Aorta (tissue), 5 donors: ENCODE data around the gene SCML2. TPM values are rescaled to one million over a fixed set of nuclear protein-coding genes. Genes with fewer than 3 reads are reported as not detected.

Source experiments
- ATAC-seq: fragments of 200-7000 bp; cut with Tn5 transposase; one replicate; pipeline ENCODE4 v1.9.1; 2022; ENCODE audit warnings: moderate library complexity; ENCODE audit not compliant: low FRiP score
- DNase-seq, 2 donors: peaks; one replicate each; pipeline ENCODE4 v3.0.0-alpha.2; 2020
- H3K27ac ChIP-seq, 2 donors: one replicate each; pipeline ENCODE4 v1.5.1; 2013; ENCODE audit warnings: low read length in 2 of 2, mild to moderate bottlenecking in 2 of 2, moderate library complexity in 2 of 2, control low read depth in 1 of 2, inconsistent platforms in 1 of 2, low read depth in 1 of 2
- H3K27me3 ChIP-seq, 2 donors: one replicate each; pipeline ENCODE4 v1.6.1; 2013; ENCODE audit warnings: control low read depth in 1 of 2, low read length in 1 of 2, mild to moderate bottlenecking in 1 of 2, moderate library complexity in 1 of 2; ENCODE audit not compliant: insufficient read depth in 2 of 2, control insufficient read depth in 1 of 2
- H3K36me3 ChIP-seq, 2 donors: one replicate each; pipeline ENCODE4 v1.6.1; 2013; ENCODE audit warnings: control low read depth in 1 of 2, low read length in 1 of 2, mild to moderate bottlenecking in 1 of 2; ENCODE audit not compliant: insufficient read depth in 2 of 2, control insufficient read depth in 1 of 2
- H3K4me1 ChIP-seq, 2 donors: one replicate each; pipeline ENCODE4 v1.6.1; 2013; ENCODE audit warnings: low read length in 2 of 2, control low read depth in 1 of 2, mild to moderate bottlenecking in 1 of 2, moderate library complexity in 1 of 2; ENCODE audit not compliant: insufficient read depth in 2 of 2, control insufficient read depth in 1 of 2
- H3K4me3 ChIP-seq, 2 donors: one replicate each; pipeline ENCODE4 v1.5.1; 2013; ENCODE audit warnings: low read length in 2 of 2, control low read depth in 1 of 2, mild to moderate bottlenecking in 1 of 2
- H3K9me3 ChIP-seq: one replicate; pipeline ENCODE4 v1.6.1; 2013; ENCODE audit warnings: mild to moderate bottlenecking, low read length; ENCODE audit not compliant: control insufficient read depth
- WGBS, 2 donors: extraction: QIAGEN DNeasy Blood & Tissue Kit; methylation state at CpG; one replicate each; pipeline ENCODE4 v1.1.7; 2013; 5-methylcytosine and 5-hydroxymethylcytosine counted together
- intact Hi-C, 2 donors: fragments of 100-400 bp; cut with DNase I; formaldehyde crosslinking; loops; one replicate each; pipeline versions ENCODE4 v1.14.2 to v1.15.0; 2022
- polyA plus RNA-seq, 2 donors: library from polyadenylated mRNA; stranded (reverse); fragments of 200-250 nt; gene quantifications; one replicate each; pipeline ENCODE4 v1.2.3, GENCODE V29; 2013
- total RNA-seq, 2 donors: library from RNA; stranded (reverse); fragmentation: NEBNext Ultra II Directional; extraction: Animal tissue kit (Norgen Biotek cat#: 25700); gene quantifications; one replicate each; pipeline ENCODE4 v1.2.1, GENCODE V29; 2021
- donor health status: healthy with polysubstance abuse.
- donor health status: Bipolar disorder and iron deficiency.
- donor health status: DM: no; HTN: no; CAD: no.
- donor health status: DM: no; HTN: no; CAD: no.
- donor health status: DM: yes; HTN: yes; CAD: no.

SCML2 gene
- total and polyA plus RNA-seq, 4 donors, result 1.5 to 2.2 (median 1.9) TPM

GRCh38 chrX:18368402-18368801 lies 13.9 kb upstream of the SCML2 start:
- Histone ChIP-seq H3K27ac (no peak overlapping the region), H3K4me3 (no peak overlapping the region), H3K4me1 (peaks cover 0 to 2% of the 10 kb centered on the region in 2 donors), H3K9me3 (no peaks in the 10 kb centered on the region), H3K27me3 (no peaks in the 10 kb centered on the region), H3K36me3 (no peaks in the 10 kb centered on the region)
- no peak for ATAC-seq
- intact Hi-C loops, result no loop called here
- DNase-seq, result no peak
- WGBS, 2 donors, result 25 to 30% methylated on average over 4 of the region's 4 CpGs

GRCh38 chrX:18360867-18361266 lies 6.4 kb upstream of the SCML2 start:
- no peaks in the 10 kb centered on the region for H3K36me3 ChIP-seq
- no peak overlapping the region for H3K27ac ChIP-seq
- ATAC-seq (no peak), DNase-seq (no peak)
- no peaks in the 10 kb centered on the region for H3K4me1 ChIP-seq
- H3K9me3 ChIP-seq, result no peaks in the 10 kb centered on the region
- H3K4me3 ChIP-seq, result no peak overlapping the region
- intact Hi-C loops, result no loop called here
- 58 to 68% methylated on average over 4 of the region's 4 CpGs for WGBS, 2 donors
- no peaks in the 10 kb centered on the region for H3K27me3 ChIP-seq

GRCh38 chrX:18353931-18354368 lies 538 bp downstream of the SCML2 start:
- Histone ChIP-seq H3K4me1 (no peaks in the 10 kb centered on the region), H3K27ac (no peak overlapping the region), H3K27me3 (no peaks in the 10 kb centered on the region), H3K9me3 (no peaks in the 10 kb centered on the region), H3K36me3 (no peaks in the 10 kb centered on the region), H3K4me3 (peak overlapping the region; percentile 38 to 72)
- DNase-seq, result peak in 1 of 2 donors; percentile 78
- peak; percentile 41 for ATAC-seq
- intact Hi-C loops, result no loop called here
- WGBS, 2 donors, result 1 to 26% methylated on average over 32 to 50 of the region's 50 CpGs

GRCh38 chrX:18351784-18352183 lies 2.7 kb downstream of the SCML2 start:
- 92 to 93% methylated on average over 2 of the region's 2 CpGs for WGBS, 2 donors
- H3K27ac ChIP-seq, result no peak overlapping the region
- H3K27me3 ChIP-seq, result no peaks in the 10 kb centered on the region
- H3K4me3 ChIP-seq, result no peak overlapping the region
- H3K9me3 ChIP-seq, result no peaks in the 10 kb centered on the region
- no peak for DNase-seq
- intact Hi-C loops, result no loop called here
- H3K4me1 ChIP-seq, result no peaks in the 10 kb centered on the region
- H3K36me3 ChIP-seq, result no peaks in the 10 kb centered on the region
- no peak for ATAC-seq

GRCh38 chrX:18348047-18348446 lies 6.4 kb downstream of the SCML2 start:
- H3K4me1 ChIP-seq, result no peaks in the 10 kb centered on the region
- DNase-seq (no peak), ATAC-seq (no peak)
- no peaks in the 10 kb centered on the region for H3K36me3 ChIP-seq
- 60 to 80% methylated on average over 2 of the region's 2 CpGs for WGBS, 2 donors
- H3K9me3 ChIP-seq, result no peaks in the 10 kb centered on the region
- no peaks in the 10 kb centered on the region for H3K27me3 ChIP-seq
- H3K27ac ChIP-seq, result no peak overlapping the region
- intact Hi-C loops, result no loop called here
- H3K4me3 ChIP-seq, result no peak overlapping the region

GRCh38 chrX:18309401-18309800 lies 45.1 kb downstream of the SCML2 start:
- ATAC-seq (no peak), DNase-seq (no peak)
- Histone ChIP-seq H3K4me1 (no peaks in the 10 kb centered on the region), H3K4me3 (no peak overlapping the region), H3K9me3 (no peaks in the 10 kb centered on the region), H3K27me3 (no peaks in the 10 kb centered on the region), H3K36me3 (no peaks in the 10 kb centered on the region), H3K27ac (no peak overlapping the region)
- 82 to 98% methylated on average over 4 of the region's 4 CpGs for WGBS, 2 donors
- intact Hi-C loops, result no loop called here

GRCh38 chrX:18297251-18297650 lies 57.2 kb downstream of the SCML2 start:
- no peaks in the 10 kb centered on the region for H3K4me1 ChIP-seq
- intact Hi-C loops, result no loop called here
- no peaks in the 10 kb centered on the region for H3K9me3 ChIP-seq
- DNase-seq (no peak), ATAC-seq (no peak)
- H3K27me3 ChIP-seq, result no peaks in the 10 kb centered on the region
- H3K27ac ChIP-seq, result no peak overlapping the region
- no peak overlapping the region for H3K4me3 ChIP-seq
- WGBS, 2 donors, result 56 to 91% methylated on average over 2 of the region's 2 CpGs
- no peaks in the 10 kb centered on the region for H3K36me3 ChIP-seq

GRCh38 chrX:18294893-18295292 lies 59.6 kb downstream of the SCML2 start:
- DNase-seq, result no peak
- no peak overlapping the region for H3K4me3 ChIP-seq
- ATAC-seq, result no peak
- H3K27me3 ChIP-seq, result no peaks in the 10 kb centered on the region
- WGBS, 2 donors, result 72 to 99% methylated on average over 3 of the region's 3 CpGs
- no peak overlapping the region for H3K27ac ChIP-seq
- no peaks in the 10 kb centered on the region for H3K4me1 ChIP-seq
- no peaks in the 10 kb centered on the region for H3K36me3 ChIP-seq
- intact Hi-C loops, result no loop called here
- H3K9me3 ChIP-seq, result no peaks in the 10 kb centered on the region

- no peaks in the 10 kb centered on the region for H3K27me3 ChIP-seq
- intact Hi-C loops, result no loop called here
- H3K4me1 ChIP-seq, result peaks cover 0 to 1% of the 10 kb centered on the region in 2 donors
- no peaks in the 10 kb centered on the region for H3K36me3 ChIP-seq
- 25 to 39% methylated on average over 7 of the region's 7 CpGs for WGBS, 2 donors
- no peak overlapping the region for H3K27ac ChIP-seq
- DNase-seq (no peak), ATAC-seq (no peak)
- H3K4me3 ChIP-seq, result no peak overlapping the region
- H3K9me3 ChIP-seq, result no peaks in the 10 kb centered on the region
These were observed 63.4 kb downstream of the SCML2 start for GRCh38 chrX:18291006-18291545.
